ENCODE measurements around the gene PACRG. TPM values are rescaled to one million over a fixed set of nuclear protein-coding genes. Genes with fewer than 3 reads are reported as not detected.

Gene PACRG
- total and polyA plus RNA-seq, 4 donors: 0.47 to 3.8 (median 2.4) TPM

GRCh38 chr6:163038317-163038716 lies 310.5 kb downstream of the PACRG start:
- DNase-seq (ENCODE audit: low spot score): no peak
- Histone ChIP-seq H3K4me3 (ENCODE audit: low read depth in 1 of 3, low read length in 3 of 3) (no peak overlapping the region), H3K27ac (ENCODE audit: low read depth in 1 of 2, low read length in 2 of 2) (no peak overlapping the region), H3K9ac (ENCODE audit: low read depth in 1 of 2, low read length in 2 of 2) (no peak overlapping the region), H3K27me3 (ENCODE audit: control insufficient read depth in 4 of 4, insufficient read depth in 4 of 4, low read length in 3 of 4) (no peaks in the 10 kb centered on the region), H3K36me3 (ENCODE audit: control insufficient read depth in 4 of 4, insufficient read depth in 3 of 4, low read depth in 1 of 4, low read length in 3 of 4) (no peaks in the 10 kb centered on the region), H3K9me3 (ENCODE audit: control insufficient read depth in 4 of 4, low read length in 3 of 4) (no peaks in the 10 kb centered on the region), H3K4me1 (ENCODE audit: control insufficient read depth in 4 of 4, insufficient read depth in 4 of 4, low read length in 3 of 4) (no peaks in the 10 kb centered on the region)
- no peak for TF ChIP-seq ZBTB33 (IDR thresholded peaks at IDR 0.05)
- no peak for TF ChIP-seq YY1 (IDR thresholded peaks at IDR 0.05)
- TF ChIP-seq EGR1 (IDR thresholded peaks at IDR 0.05; ENCODE audit: low read depth in 2 of 2): no peak
- no peak for TF ChIP-seq GABPA (IDR thresholded peaks at IDR 0.05 in 1 of 2, conservative IDR thresholded peaks at IDR 0.05 in 1 of 2)
- TF ChIP-seq RXRA (IDR thresholded peaks at IDR 0.05): no peak
- TF ChIP-seq CTCF (IDR thresholded peaks at IDR 0.05; ENCODE audit: low read depth, low read length, missing input control): no peak
- no peak for TF ChIP-seq REST (IDR thresholded peaks at IDR 0.05)
- no peak for TF ChIP-seq TAF1 (conservative IDR thresholded peaks at IDR 0.05)
- no peak for TF ChIP-seq FOXA2 (IDR thresholded peaks at IDR 0.05)
- no peak for TF ChIP-seq ATF3 (IDR thresholded peaks at IDR 0.05)
- TF ChIP-seq SP1 (IDR thresholded peaks at IDR 0.05): no peak
- no peak for TF ChIP-seq RAD21 (IDR thresholded peaks at IDR 0.05)
- TF ChIP-seq MAX (IDR thresholded peaks at IDR 0.05): no peak
- no peak for TF ChIP-seq HNF4G (IDR thresholded peaks at IDR 0.05)
- no peak for TF ChIP-seq HNF4A (conservative IDR thresholded peaks at IDR 0.05)
- no peak for TF ChIP-seq JUND (IDR thresholded peaks at IDR 0.05)
- no peak for TF ChIP-seq NR2F2 (IDR thresholded peaks at IDR 0.05)
- no peak for TF ChIP-seq FOXA1 (IDR thresholded peaks at IDR 0.05)
- WGBS: 92% methylated on average over 2 of the region's 2 CpGs
